ENCODE results near the gene NOVA2. TPM values are rescaled to one million over a fixed set of nuclear protein-coding genes. Genes with fewer than 3 reads are reported as not detected.

Gene NOVA2
- polyA plus RNA-seq, 1 donor from 2014 or later = 9.3 TPM

DNA sequence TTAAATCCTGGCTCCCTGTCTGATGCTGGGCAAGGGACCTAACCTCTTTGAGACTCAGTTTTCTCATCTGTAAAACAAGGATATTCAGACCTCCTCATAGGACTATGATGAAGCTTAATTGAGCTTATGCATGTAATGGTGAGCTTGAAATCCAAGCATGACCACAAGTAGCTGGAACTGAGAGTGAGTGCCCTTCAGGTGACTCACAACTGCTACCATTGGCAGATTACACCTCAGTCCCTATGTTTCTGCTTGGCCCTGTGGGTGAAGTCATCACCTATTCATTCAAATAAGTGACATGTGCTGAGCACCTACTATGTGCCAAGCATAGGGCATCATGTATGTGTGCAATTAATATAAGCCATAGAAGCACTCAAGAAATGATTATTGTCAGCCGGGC lies 25.7 kb downstream of the NOVA2 start:
- Histone ChIP-seq H3K4me3 (ENCODE audit: low read length) (no peak overlapping the region), H3K9ac (ENCODE audit: low read length) (no peak overlapping the region), H3K27me3 (ENCODE audit: insufficient read depth, low read depth, low read length) (no peaks in the 10 kb centered on the region), H3K36me3 (ENCODE audit: insufficient read depth, low read length) (peaks cover 26% of the 10 kb centered on the region), H3K4me2 (ENCODE audit: low read length) (no peak overlapping the region), H3F3A (ENCODE audit: insufficient read depth, low read length, poor library complexity, severe bottlenecking) (no peaks in the 10 kb centered on the region), H3K9me2 (ENCODE audit: insufficient read depth, low read length) (no peaks in the 10 kb centered on the region), H4K20me1 (ENCODE audit: insufficient read depth) (no peaks in the 10 kb centered on the region), H2AFZ (ENCODE audit: low read depth, low read length) (no peak overlapping the region), H3K9me3 (ENCODE audit: low read length) (no peaks in the 10 kb centered on the region), H3K79me2 (replicated peaks; ENCODE audit: insufficient read depth, low read length) (peaks cover 15% of the 10 kb centered on the region), H3K27ac (ENCODE audit: low read length) (no peak overlapping the region)
- TF ChIP-seq SMC3 (conservative IDR thresholded peaks at IDR 0.05; ENCODE audit: poor library complexity) = no peak
- TF ChIP-seq, protein P1, sequence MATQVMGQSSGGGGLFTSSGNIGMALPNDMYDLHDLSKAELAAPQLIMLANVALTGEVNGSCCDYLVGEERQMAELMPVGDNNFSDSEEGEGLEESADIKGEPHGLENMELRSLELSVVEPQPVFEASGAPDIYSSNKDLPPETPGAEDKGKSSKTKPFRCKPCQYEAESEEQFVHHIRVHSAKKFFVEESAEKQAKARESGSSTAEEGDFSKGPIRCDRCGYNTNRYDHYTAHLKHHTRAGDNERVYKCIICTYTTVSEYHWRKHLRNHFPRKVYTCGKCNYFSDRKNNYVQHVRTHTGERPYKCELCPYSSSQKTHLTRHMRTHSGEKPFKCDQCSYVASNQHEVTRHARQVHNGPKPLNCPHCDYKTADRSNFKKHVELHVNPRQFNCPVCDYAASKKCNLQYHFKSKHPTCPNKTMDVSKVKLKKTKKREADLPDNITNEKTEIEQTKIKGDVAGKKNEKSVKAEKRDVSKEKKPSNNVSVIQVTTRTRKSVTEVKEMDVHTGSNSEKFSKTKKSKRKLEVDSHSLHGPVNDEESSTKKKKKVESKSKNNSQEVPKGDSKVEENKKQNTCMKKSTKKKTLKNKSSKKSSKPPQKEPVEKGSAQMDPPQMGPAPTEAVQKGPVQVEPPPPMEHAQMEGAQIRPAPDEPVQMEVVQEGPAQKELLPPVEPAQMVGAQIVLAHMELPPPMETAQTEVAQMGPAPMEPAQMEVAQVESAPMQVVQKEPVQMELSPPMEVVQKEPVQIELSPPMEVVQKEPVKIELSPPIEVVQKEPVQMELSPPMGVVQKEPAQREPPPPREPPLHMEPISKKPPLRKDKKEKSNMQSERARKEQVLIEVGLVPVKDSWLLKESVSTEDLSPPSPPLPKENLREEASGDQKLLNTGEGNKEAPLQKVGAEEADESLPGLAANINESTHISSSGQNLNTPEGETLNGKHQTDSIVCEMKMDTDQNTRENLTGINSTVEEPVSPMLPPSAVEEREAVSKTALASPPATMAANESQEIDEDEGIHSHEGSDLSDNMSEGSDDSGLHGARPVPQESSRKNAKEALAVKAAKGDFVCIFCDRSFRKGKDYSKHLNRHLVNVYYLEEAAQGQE (IDR thresholded peaks at IDR 0.05; ENCODE audit: borderline replicate concordance) = no peak
- no peak for TF ChIP-seq TAF1 (IDR thresholded peaks at IDR 0.05; ENCODE audit: low read depth)
- no peak for TF ChIP-seq EP300 (conservative IDR thresholded peaks at IDR 0.05; ENCODE audit: poor library complexity, severe bottlenecking)
- TF ChIP-seq RAD21 (conservative IDR thresholded peaks at IDR 0.05) = no peak
- TF ChIP-seq POLR2AphosphoS5 (IDR thresholded peaks at IDR 0.05) = no peak
- no peak for TF ChIP-seq MXI1 (conservative IDR thresholded peaks at IDR 0.05; ENCODE audit: poor library complexity, severe bottlenecking)
- TF ChIP-seq EZH2 (IDR thresholded peaks at IDR 0.05; ENCODE audit: borderline replicate concordance, insufficient read depth, low read length, poor library complexity, severe bottlenecking) = no peak
- TF ChIP-seq, protein P2, sequence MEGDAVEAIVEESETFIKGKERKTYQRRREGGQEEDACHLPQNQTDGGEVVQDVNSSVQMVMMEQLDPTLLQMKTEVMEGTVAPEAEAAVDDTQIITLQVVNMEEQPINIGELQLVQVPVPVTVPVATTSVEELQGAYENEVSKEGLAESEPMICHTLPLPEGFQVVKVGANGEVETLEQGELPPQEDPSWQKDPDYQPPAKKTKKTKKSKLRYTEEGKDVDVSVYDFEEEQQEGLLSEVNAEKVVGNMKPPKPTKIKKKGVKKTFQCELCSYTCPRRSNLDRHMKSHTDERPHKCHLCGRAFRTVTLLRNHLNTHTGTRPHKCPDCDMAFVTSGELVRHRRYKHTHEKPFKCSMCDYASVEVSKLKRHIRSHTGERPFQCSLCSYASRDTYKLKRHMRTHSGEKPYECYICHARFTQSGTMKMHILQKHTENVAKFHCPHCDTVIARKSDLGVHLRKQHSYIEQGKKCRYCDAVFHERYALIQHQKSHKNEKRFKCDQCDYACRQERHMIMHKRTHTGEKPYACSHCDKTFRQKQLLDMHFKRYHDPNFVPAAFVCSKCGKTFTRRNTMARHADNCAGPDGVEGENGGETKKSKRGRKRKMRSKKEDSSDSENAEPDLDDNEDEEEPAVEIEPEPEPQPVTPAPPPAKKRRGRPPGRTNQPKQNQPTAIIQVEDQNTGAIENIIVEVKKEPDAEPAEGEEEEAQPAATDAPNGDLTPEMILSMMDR (IDR thresholded peaks at IDR 0.05; ENCODE audit: poor library complexity, severe bottlenecking) = no peak

DNA sequence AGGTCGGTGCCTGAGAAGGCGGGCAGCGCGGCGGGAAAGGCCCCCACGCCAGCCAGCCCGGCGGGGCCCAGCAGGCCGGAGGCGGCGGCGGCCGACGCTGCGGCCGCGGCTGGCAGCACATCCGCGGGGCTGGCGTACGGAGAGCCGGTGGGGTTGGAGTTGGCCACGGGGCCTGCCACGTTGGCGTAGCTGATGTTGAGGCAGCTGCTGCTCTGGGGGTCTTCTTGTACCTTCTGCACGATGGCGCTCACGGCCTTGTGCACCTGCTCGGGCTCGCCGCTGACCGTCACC lies 33.2 kb downstream of the NOVA2 start:
- H3K27me3 ChIP-seq (ENCODE audit: insufficient read depth, low read depth, low read length) = no peaks in the 10 kb centered on the region
- H3K27ac ChIP-seq (ENCODE audit: low read length) = no peak overlapping the region
- H3K36me3 ChIP-seq (ENCODE audit: insufficient read depth, low read length) = peaks cover 31% of the 10 kb centered on the region
- H3F3A ChIP-seq (ENCODE audit: insufficient read depth, low read length, poor library complexity, severe bottlenecking) = no peaks in the 10 kb centered on the region
- no peak overlapping the region for H2AFZ ChIP-seq (ENCODE audit: low read depth, low read length)
- H3K4me2 ChIP-seq (ENCODE audit: low read length) = no peak overlapping the region
- no peak overlapping the region for H3K4me3 ChIP-seq (ENCODE audit: low read length)
- TF ChIP-seq MXI1 (conservative IDR thresholded peaks at IDR 0.05; ENCODE audit: poor library complexity, severe bottlenecking) = no peak
- no peak for TF ChIP-seq TAF1 (IDR thresholded peaks at IDR 0.05; ENCODE audit: low read depth)
- TF ChIP-seq, protein P1 (IDR thresholded peaks at IDR 0.05; ENCODE audit: borderline replicate concordance) = no peak
- no peak for TF ChIP-seq POLR2AphosphoS5 (IDR thresholded peaks at IDR 0.05)
- no peaks in the 10 kb centered on the region for H3K9me2 ChIP-seq (ENCODE audit: insufficient read depth, low read length)
- H3K79me2 ChIP-seq (replicated peaks; ENCODE audit: insufficient read depth, low read length) = peaks cover 10% of the 10 kb centered on the region
- peaks cover 10% of the 10 kb centered on the region for H4K20me1 ChIP-seq (ENCODE audit: insufficient read depth)
- no peak overlapping the region for H3K9ac ChIP-seq (ENCODE audit: low read length)
- no peaks in the 10 kb centered on the region for H3K9me3 ChIP-seq (ENCODE audit: low read length)

All from neural cell (in vitro differentiated cells).